ENCODE results near the gene CPA4.

DNA sequence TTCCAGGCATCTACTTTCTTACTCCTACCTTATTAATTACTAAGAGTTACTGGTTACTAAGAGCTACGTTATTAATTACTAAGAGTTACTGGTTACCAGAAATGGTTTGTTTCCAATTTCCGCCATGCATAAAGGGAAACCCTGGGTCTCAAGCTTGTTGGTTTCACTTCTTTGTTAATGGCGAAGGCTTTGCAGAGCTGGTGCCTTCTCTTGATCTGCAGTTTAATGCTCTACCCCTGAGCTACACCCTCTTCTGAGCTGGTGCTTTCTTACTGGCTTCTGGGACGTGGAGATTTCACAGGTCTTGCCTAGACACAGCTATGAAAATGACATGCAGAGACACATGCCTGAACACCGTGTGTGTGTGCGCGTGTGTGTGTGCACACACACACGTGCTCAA lies 560 bp downstream of the CPA4 start:
- TF ChIP-seq CTCF (IDR thresholded peaks at IDR 0.05; ENCODE audit: poor library complexity) (no peak), EZH2 (IDR thresholded peaks at IDR 0.05; ENCODE audit: borderline replicate concordance) (no peak), EZH2phosphoT487 (IDR thresholded peaks at IDR 0.05; ENCODE audit: low read depth, severe bottlenecking, unreplicated experiment) (no peak)

Measured in hepatocyte (in vitro differentiated cells).